SK-N-SH (cell line): ENCODE measurements around the gene FAM107B. TPM values are rescaled to one million over a fixed set of nuclear protein-coding genes. Genes with fewer than 3 reads are reported as not detected.

Experiments used
- CTCF ChIA-PET: fragments of 300-600, 350-600 bp; formaldehyde crosslinking; extraction: SDS; loops from one replicate; lab custom pipeline; 2021; lab: Yijun Ruan, JAX
- POLR2A ChIA-PET: fragments of 350-600 bp; sonication (Branson Sonifier 250); formaldehyde crosslinking; extraction: SDS; loops from one replicate; lab custom pipeline; 2020; ENCODE audit warnings: antibody characterized with exemption, inconsistent platforms; lab: Yijun Ruan, JAX
- DNase-seq: peaks from one replicate; pipeline ENCODE4 v3.0.0; 2012
- H2AFZ ChIP-seq: fragments of 200-600 bp; sonication (generic); 2 replicates; pipeline ENCODE4 v1.8.1; 2016; ENCODE audit warnings: antibody characterized with exemption, mild to moderate bottlenecking, low read depth
- H3F3A ChIP-seq: fragments of 200-600 bp; sonication (generic); replicated peaks from 2 replicates; pipeline ENCODE3; 2016; ENCODE audit warnings: antibody characterized with exemption, mild to moderate bottlenecking; ENCODE audit not compliant: insufficient read depth
- H3K27ac ChIP-seq, 2 experiments: fragments of 200-500 bp in 1 of 2; fragments of 200-600 bp in 1 of 2; sonication (Bioruptor generic) in 1 of 2; sonication (generic), shearing (Covaris generic) in 1 of 2; 2 replicates each; pipeline versions ENCODE4 v1.5.1 to v1.6.1; 2014 to 2016; ENCODE audit warnings: low read depth in 2 of 2, inconsistent platforms in 1 of 2, low read length in 1 of 2, mild to moderate bottlenecking in 1 of 2, mixed read lengths in 1 of 2
- H3K27me3 ChIP-seq: fragments of 200-600 bp; sonication (generic), shearing (Covaris generic); 2 replicates; pipeline ENCODE4 v1.6.1; 2016; ENCODE audit warnings: mixed run types; ENCODE audit not compliant: insufficient read depth
- H3K36me3 ChIP-seq, 2 experiments: fragments of 200-500 bp in 1 of 2; fragments of 200-600 bp in 1 of 2; sonication (Bioruptor generic) in 1 of 2; sonication (generic) in 1 of 2; replicated peaks in 1 of 2; 2 replicates each; pipeline versions ENCODE3 to v1.5.1; 2014 to 2016; ENCODE audit warnings: low read length in 1 of 2, mild to moderate bottlenecking in 1 of 2; ENCODE audit not compliant: insufficient read depth in 2 of 2, control insufficient read depth in 1 of 2
- H3K4me1 ChIP-seq, 2 experiments: fragments of 200-500 bp in 1 of 2; fragments of 200-600 bp in 1 of 2; sonication (Bioruptor generic) in 1 of 2; sonication (generic), shearing (Covaris generic) in 1 of 2; 2 replicates each; pipeline versions ENCODE4 v1.5.1 to v1.6.1; 2014 to 2016; ENCODE audit warnings: low read depth in 1 of 2, low read length in 1 of 2, mixed run types in 1 of 2; ENCODE audit not compliant: insufficient read depth in 2 of 2, control insufficient read depth in 1 of 2
- H3K4me2 ChIP-seq: fragments of 200-600 bp; sonication (generic), shearing (Covaris generic); 2 replicates; pipeline ENCODE4 v1.6.1; 2017; ENCODE audit warnings: mixed run types
- H3K4me3 ChIP-seq, 2 experiments: fragments of 200-500 bp in 1 of 2; fragments of 200-600 bp in 1 of 2; sonication (Bioruptor generic) in 1 of 2; sonication (generic), shearing (Covaris generic) in 1 of 2; 2 replicates each; pipeline versions ENCODE4 v1.5.1 to v1.8.1; 2014 to 2016; ENCODE audit warnings: low read depth in 2 of 2, inconsistent platforms in 1 of 2, low read length in 1 of 2, mild to moderate bottlenecking in 1 of 2, mixed read lengths in 1 of 2, moderate library complexity in 1 of 2
- H3K79me2 ChIP-seq: fragments of 200-600 bp; sonication (generic); 2 replicates; pipeline ENCODE4 v1.8.1; 2017; ENCODE audit warnings: mild to moderate bottlenecking; ENCODE audit not compliant: insufficient read depth
- H3K9ac ChIP-seq: fragments of 200-600 bp; sonication (generic); 2 replicates; pipeline ENCODE4 v1.6.1; 2017; ENCODE audit warnings: mixed run types
- H3K9me2 ChIP-seq: fragments of 200-600 bp; sonication (generic); 2 replicates; pipeline ENCODE4 v1.6.1; 2017; ENCODE audit warnings: mixed run types
- H3K9me3 ChIP-seq: fragments of 200-600 bp; sonication (generic); 2 replicates; pipeline ENCODE4 v1.6.1; 2017; ENCODE audit warnings: mixed run types, mild to moderate bottlenecking, moderate library complexity
- H4K20me1 ChIP-seq: fragments of 200-600 bp; sonication (generic); 2 replicates; pipeline ENCODE4 v1.6.1; 2017; ENCODE audit warnings: mild to moderate bottlenecking, mixed run types; ENCODE audit not compliant: insufficient read depth
- FOSL2 ChIP-seq: IDR thresholded peaks from 2 replicates; pipeline ENCODE4 v1.4.0; 2012; ENCODE audit warnings: low read depth, mild to moderate bottlenecking, moderate library complexity, borderline replicate concordance
- FOXM1 ChIP-seq: IDR thresholded peaks from 2 replicates; pipeline ENCODE4 v1.4.0; 2012; ENCODE audit warnings: low read depth, mild to moderate bottlenecking
- MEF2A ChIP-seq: IDR thresholded peaks from 2 replicates; pipeline ENCODE4 v1.4.0; 2012; ENCODE audit warnings: low read depth, borderline replicate concordance
- NFIC ChIP-seq: IDR thresholded peaks from 2 replicates; pipeline ENCODE4 v1.4.0; 2012; ENCODE audit warnings: borderline replicate concordance
- NRF1 ChIP-seq: IDR thresholded peaks from 2 replicates; pipeline ENCODE4 v1.6.1; 2012; ENCODE audit warnings: low read depth, mild to moderate bottlenecking, low read length
- POLR2AphosphoS5 ChIP-seq: IDR thresholded peaks from 2 replicates; pipeline ENCODE4 v1.6.1; 2012; ENCODE audit warnings: low read depth, low read length
- SIN3A ChIP-seq: IDR thresholded peaks from 2 replicates; pipeline ENCODE4 v1.6.1; 2012; ENCODE audit warnings: low read depth, mild to moderate bottlenecking, low read length, moderate library complexity, borderline replicate concordance
- SMC3 ChIP-seq: IDR thresholded peaks from 2 replicates; pipeline ENCODE4 v1.6.1; 2012; ENCODE audit warnings: low read depth, low read length, improper control_type of control experiment
- TAF1 ChIP-seq: IDR thresholded peaks from 2 replicates; pipeline ENCODE4 v1.6.1; 2012; ENCODE audit warnings: low read depth, mild to moderate bottlenecking, low read length, moderate library complexity, borderline replicate concordance
- WGBS: methylation state at CpG from one replicate; pipeline ENCODE4 v1.1.6; 2017; ENCODE audit warnings: low lambda C conversion rate; 5-methylcytosine and 5-hydroxymethylcytosine counted together
- polyA plus RNA-seq, 3 experiments: library from polyadenylated mRNA; depleted of rRNA; stranded (reverse); fragments of >200 nt; gene quantifications; 2 replicates each; pipeline ENCODE4 v1.2.3, GENCODE V29; 2012
- TF ChIP-seq, protein P1 (sequence below): fragments of 150-350 bp; IDR thresholded peaks from 2 replicates; pipeline ENCODE4 v1.6.1; 2017; ENCODE audit warnings: antibody characterized with exemption, low read length, low read depth, borderline replicate concordance
- TF ChIP-seq, protein P2 (sequence below): IDR thresholded peaks from 2 replicates; pipeline ENCODE4; 2012
- TF ChIP-seq, protein P3 (sequence below): fragments of 150-350 bp; IDR thresholded peaks from 2 replicates; pipeline ENCODE4 v1.6.1; 2016; ENCODE audit warnings: mild to moderate bottlenecking, low read depth, low read length
- TF ChIP-seq, protein P4 (sequence below): IDR thresholded peaks from 2 replicates; pipeline ENCODE4 v1.6.1; 2012; ENCODE audit warnings: mild to moderate bottlenecking, low read depth, low read length, moderate library complexity

Gene FAM107B
- polyA plus RNA-seq, 1 of the 3 experiments (the other 2 are of a cell fraction): 1.0 TPM

DNA sequence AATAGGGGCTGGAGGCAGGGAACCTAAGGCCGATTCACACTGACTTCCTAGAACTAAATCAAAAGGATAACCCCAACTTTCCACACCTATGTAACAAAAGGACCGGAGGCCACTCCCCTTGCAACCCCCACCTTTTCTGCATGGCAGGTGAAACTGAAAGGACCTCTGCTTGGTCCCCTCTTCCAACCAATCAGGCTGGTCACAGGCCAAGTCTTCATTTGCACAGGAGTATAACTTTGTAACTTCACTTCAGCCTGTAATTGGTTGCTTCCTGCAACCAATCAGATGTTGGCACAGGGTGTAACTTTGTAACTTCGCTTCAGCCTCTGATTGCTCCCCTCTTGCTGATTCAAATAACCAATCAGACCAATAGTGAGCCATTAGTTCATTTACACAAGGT lies 190.0 kb downstream of the FAM107B start:
- no peak overlapping the region for H3K4me3 ChIP-seq
- H3K4me1 ChIP-seq: peaks cover 7 to 8% of the 10 kb centered on the region in 2 experiments; a peak in 2 of 4 replicates
- no peaks in the 10 kb centered on the region for H3F3A ChIP-seq
- no peaks in the 10 kb centered on the region for H3K36me3 ChIP-seq
- H3K4me2 ChIP-seq: no peak overlapping the region
- CTCF ChIA-PET: no interaction called here
- DNase-seq: no peak
- no peak overlapping the region for H3K9ac ChIP-seq
- no peak overlapping the region for H2AFZ ChIP-seq
- no peaks in the 10 kb centered on the region for H3K9me3 ChIP-seq
- no peaks in the 10 kb centered on the region for H3K79me2 ChIP-seq
- no peak overlapping the region for H3K27ac ChIP-seq
- H3K9me2 ChIP-seq: no peaks in the 10 kb centered on the region
- no peaks in the 10 kb centered on the region for H3K27me3 ChIP-seq
- TF ChIP-seq, protein P1, sequence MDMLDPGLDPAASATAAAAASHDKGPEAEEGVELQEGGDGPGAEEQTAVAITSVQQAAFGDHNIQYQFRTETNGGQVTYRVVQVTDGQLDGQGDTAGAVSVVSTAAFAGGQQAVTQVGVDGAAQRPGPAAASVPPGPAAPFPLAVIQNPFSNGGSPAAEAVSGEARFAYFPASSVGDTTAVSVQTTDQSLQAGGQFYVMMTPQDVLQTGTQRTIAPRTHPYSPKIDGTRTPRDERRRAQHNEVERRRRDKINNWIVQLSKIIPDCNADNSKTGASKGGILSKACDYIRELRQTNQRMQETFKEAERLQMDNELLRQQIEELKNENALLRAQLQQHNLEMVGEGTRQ: no peak
- TF ChIP-seq TAF1 (no peak), NRF1 (no peak), NFIC (no peak)
- H4K20me1 ChIP-seq: no peaks in the 10 kb centered on the region
- WGBS: 94% methylated on average over 3 of the region's 3 CpGs
- POLR2A ChIA-PET: no interaction called here

DNA sequence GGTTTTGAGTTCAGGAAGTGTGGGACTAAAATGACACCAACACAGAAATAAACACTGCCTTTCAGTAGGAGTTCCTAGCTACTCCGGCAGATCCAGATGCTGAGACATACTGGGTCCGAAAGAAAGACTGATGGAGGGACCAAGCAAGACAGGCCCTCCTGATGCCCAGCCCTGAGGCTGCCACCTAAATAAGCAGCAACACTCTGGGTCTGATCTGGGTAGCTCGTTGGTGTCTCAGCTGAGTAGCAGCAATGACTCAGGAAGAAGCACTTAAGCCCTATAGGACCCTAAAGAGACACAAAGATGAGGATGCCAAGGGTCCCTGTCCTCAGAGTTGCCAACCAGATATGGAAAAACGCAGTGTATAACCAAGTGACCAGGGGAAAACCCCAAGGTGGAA lies 190.7 kb downstream of the FAM107B start:
- Histone ChIP-seq H3K27me3 (no peaks in the 10 kb centered on the region), H3K9me2 (no peaks in the 10 kb centered on the region), H4K20me1 (no peaks in the 10 kb centered on the region), H2AFZ (no peak overlapping the region), H3K9ac (no peak overlapping the region), H3K27ac (no peak overlapping the region), H3K79me2 (no peaks in the 10 kb centered on the region), H3K4me1 (peaks cover 7 to 8% of the 10 kb centered on the region in 2 experiments; a peak in 2 of 4 replicates), H3K9me3 (no peaks in the 10 kb centered on the region), H3F3A (no peaks in the 10 kb centered on the region), H3K36me3 (no peaks in the 10 kb centered on the region), H3K4me3 (no peak overlapping the region), H3K4me2 (no peak overlapping the region)
- no peak for TF ChIP-seq NFIC
- TF ChIP-seq, protein P1: no peak
- no peak for TF ChIP-seq SMC3
- TF ChIP-seq, protein P2, sequence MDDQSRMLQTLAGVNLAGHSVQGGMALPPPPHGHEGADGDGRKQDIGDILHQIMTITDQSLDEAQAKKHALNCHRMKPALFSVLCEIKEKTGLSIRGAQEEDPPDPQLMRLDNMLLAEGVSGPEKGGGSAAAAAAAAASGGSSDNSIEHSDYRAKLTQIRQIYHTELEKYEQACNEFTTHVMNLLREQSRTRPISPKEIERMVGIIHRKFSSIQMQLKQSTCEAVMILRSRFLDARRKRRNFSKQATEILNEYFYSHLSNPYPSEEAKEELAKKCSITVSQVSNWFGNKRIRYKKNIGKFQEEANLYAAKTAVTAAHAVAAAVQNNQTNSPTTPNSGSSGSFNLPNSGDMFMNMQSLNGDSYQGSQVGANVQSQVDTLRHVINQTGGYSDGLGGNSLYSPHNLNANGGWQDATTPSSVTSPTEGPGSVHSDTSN: no peak
- TF ChIP-seq NRF1: no peak
- no peak for TF ChIP-seq SIN3A
- TF ChIP-seq FOXM1: no peak
- no peak for TF ChIP-seq POLR2AphosphoS5
- no peak for TF ChIP-seq MEF2A
- TF ChIP-seq FOSL2: no peak
- TF ChIP-seq, protein P3, sequence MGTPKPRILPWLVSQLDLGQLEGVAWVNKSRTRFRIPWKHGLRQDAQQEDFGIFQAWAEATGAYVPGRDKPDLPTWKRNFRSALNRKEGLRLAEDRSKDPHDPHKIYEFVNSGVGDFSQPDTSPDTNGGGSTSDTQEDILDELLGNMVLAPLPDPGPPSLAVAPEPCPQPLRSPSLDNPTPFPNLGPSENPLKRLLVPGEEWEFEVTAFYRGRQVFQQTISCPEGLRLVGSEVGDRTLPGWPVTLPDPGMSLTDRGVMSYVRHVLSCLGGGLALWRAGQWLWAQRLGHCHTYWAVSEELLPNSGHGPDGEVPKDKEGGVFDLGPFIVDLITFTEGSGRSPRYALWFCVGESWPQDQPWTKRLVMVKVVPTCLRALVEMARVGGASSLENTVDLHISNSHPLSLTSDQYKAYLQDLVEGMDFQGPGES: no peak
- TF ChIP-seq, protein P4, sequence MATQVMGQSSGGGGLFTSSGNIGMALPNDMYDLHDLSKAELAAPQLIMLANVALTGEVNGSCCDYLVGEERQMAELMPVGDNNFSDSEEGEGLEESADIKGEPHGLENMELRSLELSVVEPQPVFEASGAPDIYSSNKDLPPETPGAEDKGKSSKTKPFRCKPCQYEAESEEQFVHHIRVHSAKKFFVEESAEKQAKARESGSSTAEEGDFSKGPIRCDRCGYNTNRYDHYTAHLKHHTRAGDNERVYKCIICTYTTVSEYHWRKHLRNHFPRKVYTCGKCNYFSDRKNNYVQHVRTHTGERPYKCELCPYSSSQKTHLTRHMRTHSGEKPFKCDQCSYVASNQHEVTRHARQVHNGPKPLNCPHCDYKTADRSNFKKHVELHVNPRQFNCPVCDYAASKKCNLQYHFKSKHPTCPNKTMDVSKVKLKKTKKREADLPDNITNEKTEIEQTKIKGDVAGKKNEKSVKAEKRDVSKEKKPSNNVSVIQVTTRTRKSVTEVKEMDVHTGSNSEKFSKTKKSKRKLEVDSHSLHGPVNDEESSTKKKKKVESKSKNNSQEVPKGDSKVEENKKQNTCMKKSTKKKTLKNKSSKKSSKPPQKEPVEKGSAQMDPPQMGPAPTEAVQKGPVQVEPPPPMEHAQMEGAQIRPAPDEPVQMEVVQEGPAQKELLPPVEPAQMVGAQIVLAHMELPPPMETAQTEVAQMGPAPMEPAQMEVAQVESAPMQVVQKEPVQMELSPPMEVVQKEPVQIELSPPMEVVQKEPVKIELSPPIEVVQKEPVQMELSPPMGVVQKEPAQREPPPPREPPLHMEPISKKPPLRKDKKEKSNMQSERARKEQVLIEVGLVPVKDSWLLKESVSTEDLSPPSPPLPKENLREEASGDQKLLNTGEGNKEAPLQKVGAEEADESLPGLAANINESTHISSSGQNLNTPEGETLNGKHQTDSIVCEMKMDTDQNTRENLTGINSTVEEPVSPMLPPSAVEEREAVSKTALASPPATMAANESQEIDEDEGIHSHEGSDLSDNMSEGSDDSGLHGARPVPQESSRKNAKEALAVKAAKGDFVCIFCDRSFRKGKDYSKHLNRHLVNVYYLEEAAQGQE: no peak
- no peak for DNase-seq
- CTCF ChIA-PET: no interaction called here
- 94% methylated on average over 3 of the region's 4 CpGs for WGBS
- POLR2A ChIA-PET: no interaction called here
